ENCODE measurements around the gene HOXC10. TPM values are rescaled to one million over a fixed set of nuclear protein-coding genes. Genes with fewer than 3 reads are reported as not detected.
A peak's percentile ranks its signal among the peaks of the same experiment; 100 is the strongest.

HOXC10 gene
- total and polyA plus RNA-seq, 2 of the 8 experiments (the other 6 are each of a cell fraction or from before 2014, with no cell fraction given): not detected

GRCh38 chr12:53992377-53992889 is 7.5 kb downstream of the HOXC10 start:
- TF ChIP-seq SUZ12 (IDR thresholded peaks at IDR 0.05; ENCODE audit: low read length) (no peak), ATF3 (IDR thresholded peaks at IDR 0.05; ENCODE audit: insufficient read depth, low read depth, low read length) (no peak), HDAC6 (IDR thresholded peaks at IDR 0.05; ENCODE audit: low read depth, low read length) (no peak), CBX8 (IDR thresholded peaks at IDR 0.05; ENCODE audit: borderline replicate concordance, low read depth, low read length) (no peak), RXRA (IDR thresholded peaks at IDR 0.05; ENCODE audit: insufficient read depth, low read depth, low read length) (no peak), YY1 (IDR thresholded peaks at IDR 0.05; ENCODE audit: low read depth, low read length) (no peak), RNF2 (IDR thresholded peaks at IDR 0.05; ENCODE audit: borderline replicate concordance, low read depth, low read length, missing control alignments, poor library complexity, severe bottlenecking) (peak; percentile 68)
- Histone ChIP-seq H2BK12ac (ENCODE audit: low read depth, low read length) (no peak overlapping the region), H2AK5ac (ENCODE audit: low read depth, low read length) (peak overlapping the region; percentile 34; the same call in 1 of the 2 replicates), H4K5ac (ENCODE audit: insufficient read length, low read depth, low read length) (no peak overlapping the region), H3K4me3 (ENCODE audit: extremely low read depth in 1 of 4, insufficient read depth in 2 of 4, low read depth in 3 of 4, low read length in 4 of 4) (no peak overlapping the region), H4K91ac (replicated peaks; ENCODE audit: insufficient read length, low read length) (no peak overlapping the region), H3K4me2 (ENCODE audit: insufficient read depth in 1 of 2, low read depth in 2 of 2, low read length in 2 of 2) (no peak overlapping the region), H2BK5ac (ENCODE audit: low read depth, low read length) (no peak overlapping the region), H3K9me3 (ENCODE audit: insufficient read depth in 2 of 2, low read depth in 1 of 2, low read length in 1 of 2) (peaks cover 0 to 4% of the 10 kb centered on the region in 2 experiments; a peak in 1 of 4 replicates), H3K36me3 (ENCODE audit: control insufficient read depth in 2 of 4, insufficient read depth in 4 of 4, low read length in 3 of 4) (peaks cover 0 to 12% (median 0%) of the 10 kb centered on the region in 4 experiments; a peak in 1 of 8 replicates), H3K18ac (ENCODE audit: extremely low read depth, low read length) (no peak overlapping the region), H3K27ac (ENCODE audit: low read depth, low read length) (no peak overlapping the region), H3K79me2 (ENCODE audit: control insufficient read depth in 1 of 2, insufficient read depth in 2 of 2, low read length in 2 of 2) (no peaks in the 10 kb centered on the region), H2BK15ac (ENCODE audit: low read length) (no peak overlapping the region), H3K79me1 (ENCODE audit: low read depth, low read length) (no peaks in the 10 kb centered on the region), H3K56ac (replicated peaks; ENCODE audit: insufficient read length, low read depth, low read length) (no peak overlapping the region), H3K23me2 (ENCODE audit: low read depth, low read length) (peaks cover 2% of the 10 kb centered on the region; the same call in 1 of the 2 replicates), H3K14ac (ENCODE audit: insufficient read length) (no peak overlapping the region), H3K9ac (replicated peaks in 1 of 4; ENCODE audit: extremely low read depth in 1 of 4, low read depth in 3 of 4, low read length in 3 of 4) (no peak overlapping the region), H4K8ac (ENCODE audit: extremely low read depth, insufficient read depth, low read length) (no peak overlapping the region), H4K20me1 (replicated peaks in 1 of 2; ENCODE audit: control insufficient read depth in 1 of 2, insufficient read depth in 2 of 2, low read length in 2 of 2) (peaks cover 27 to 34% of the 10 kb centered on the region in 2 experiments), H2AFZ (ENCODE audit: low read length) (no peak overlapping the region), H3K27me3 (replicated peaks in 1 of 4; ENCODE audit: control insufficient read depth in 3 of 4, extremely low read depth in 1 of 4, insufficient read depth in 3 of 4, low read length in 3 of 4) (peaks cover 97 to 100% (median 100%) of the 10 kb centered on the region in 4 experiments), H3K4ac (replicated peaks; ENCODE audit: insufficient read length, low read depth, low read length) (no peak overlapping the region), H3K23ac (ENCODE audit: insufficient read length) (no peak overlapping the region), H3K4me1 (replicated peaks in 1 of 4; ENCODE audit: control insufficient read depth in 3 of 4, insufficient read depth in 4 of 4, low read length in 3 of 4) (peaks cover 0 to 15% (median 3%) of the 10 kb centered on the region in 4 experiments; a peak in 5 of 7 replicates), H2BK20ac (ENCODE audit: low read length) (no peak overlapping the region), H2BK120ac (replicated peaks; ENCODE audit: low read depth, low read length) (no peak overlapping the region)
- FAIRE-seq: no peak
- ChIA-PET POLR2A (ENCODE audit: partially characterized antibody) (no interaction called here), CTCF (ENCODE audit: partially characterized antibody) (interaction anchor here (0.7 to 4.3 kb wide), 12 partner anchors 8 to 249 kb away, joined by 3 to 30 read pairs (median 5); partner anchors contain the start of genes HOXC10, HOXC11 and HOXC5)
- WGBS, 2 experiments (ENCODE audit: extremely low coverage in 1 of 2, insufficient coverage in 1 of 2, insufficient read length in 1 of 2, insufficient replicate concordance in 2 of 2, low coverage in 1 of 2, low lambda C conversion rate in 2 of 2, missing lambda C conversion rate in 1 of 2): 44% methylated on average over 7 of the region's 7 CpGs; no CpG with 5 or more reads in 1 of the 2 experiments
- DNase-seq (ENCODE audit: low read depth in 1 of 2, low spot score in 2 of 2): no peak
